GM19455 (cell line): Measurements from ENCODE around the gene EIF5A.

Source experiments
- ATAC-seq: cut with Tn5 transposase; IDR thresholded peaks from one replicate; pipeline ENCODE4 v1.9.1; 2021; ENCODE audit not compliant: unreplicated experiment

Gene EIF5A

GRCh38 chr17:7306911-7307685, at the start of gene EIF5A:
TSS of gene EIF5A (plus strand) at chr17:7307628. CDS start at chr17:7309636, 2,008 bp downstream.
- ATAC-seq, result peak; percentile 61

DNA sequence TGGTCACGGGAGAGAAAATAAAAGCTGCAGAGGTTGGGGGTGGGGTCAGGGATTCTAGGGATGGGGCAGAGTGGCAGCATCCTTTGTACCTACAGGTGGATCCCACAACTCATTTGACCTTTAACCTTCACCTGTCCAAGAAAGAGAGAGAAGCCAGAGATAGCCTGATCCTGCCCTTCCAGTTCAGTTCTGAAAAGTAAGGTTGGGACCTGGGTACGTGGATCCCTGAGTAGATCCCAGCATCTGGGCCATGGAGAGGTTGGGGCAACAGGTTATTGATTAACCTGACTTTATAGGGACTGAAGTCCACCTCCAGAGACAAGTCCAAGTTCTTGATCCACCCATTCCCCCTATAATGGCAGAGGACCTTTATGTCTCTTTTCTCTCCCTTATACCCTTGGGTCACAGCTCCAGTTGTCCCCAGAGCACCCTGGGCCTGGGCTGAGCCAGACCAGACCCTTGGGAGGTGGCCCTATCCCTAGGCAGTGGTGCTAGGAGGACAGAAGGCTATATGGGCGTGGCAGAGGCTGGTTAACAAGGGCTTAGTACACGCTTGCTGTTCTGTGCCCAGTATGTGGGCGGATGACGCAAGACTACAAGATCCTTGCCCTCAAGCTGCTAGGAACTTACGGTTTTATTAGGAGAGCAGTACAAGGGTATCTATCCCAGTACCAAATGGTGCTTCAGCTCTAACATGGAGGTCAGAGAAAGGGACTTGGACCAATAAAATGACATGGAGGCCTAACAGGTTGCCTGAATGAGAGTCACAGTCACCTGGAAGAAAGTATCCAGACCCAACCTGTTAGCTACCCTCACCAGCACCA, 48.5 kb upstream of the EIF5A start:
- ATAC-seq, result no peak

DNA sequence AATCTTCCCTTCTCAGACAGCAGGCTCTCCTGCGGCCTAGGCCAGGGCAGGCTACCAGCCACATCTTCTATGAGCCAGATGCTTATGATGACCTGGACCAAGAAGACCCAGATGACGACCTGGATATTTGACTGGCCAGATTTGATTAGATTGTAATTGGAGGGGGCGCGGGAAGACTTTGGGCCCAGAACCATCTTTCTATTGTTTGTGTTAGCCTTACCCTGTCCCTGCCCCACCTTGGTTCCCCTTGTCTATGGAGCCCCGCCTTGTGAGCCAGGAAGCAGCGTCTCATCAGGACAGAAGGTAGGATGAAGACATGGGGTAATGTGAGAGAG, 47.9 kb upstream of the EIF5A start:
- ATAC-seq, result no peak

DNA sequence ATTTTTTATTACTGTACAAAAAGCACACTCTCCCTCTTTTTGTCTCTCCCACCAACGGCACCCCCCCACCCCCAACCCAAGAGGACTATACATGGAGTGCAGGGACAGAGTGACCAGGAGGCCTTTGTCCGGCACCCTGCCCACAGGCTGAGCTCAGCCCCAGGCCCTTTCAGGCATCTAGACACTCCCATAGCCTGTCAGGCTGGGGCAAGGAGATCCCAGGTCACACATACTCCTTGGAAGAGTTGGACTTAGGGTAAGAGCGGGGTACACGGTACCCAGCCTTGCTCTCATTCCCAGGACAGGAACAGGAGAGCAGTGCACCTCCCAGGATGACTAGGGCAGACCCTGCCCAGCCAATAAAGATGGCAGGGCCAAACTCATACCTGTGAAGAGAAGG, 47.3 kb upstream of the EIF5A start:
- no peak for ATAC-seq

DNA sequence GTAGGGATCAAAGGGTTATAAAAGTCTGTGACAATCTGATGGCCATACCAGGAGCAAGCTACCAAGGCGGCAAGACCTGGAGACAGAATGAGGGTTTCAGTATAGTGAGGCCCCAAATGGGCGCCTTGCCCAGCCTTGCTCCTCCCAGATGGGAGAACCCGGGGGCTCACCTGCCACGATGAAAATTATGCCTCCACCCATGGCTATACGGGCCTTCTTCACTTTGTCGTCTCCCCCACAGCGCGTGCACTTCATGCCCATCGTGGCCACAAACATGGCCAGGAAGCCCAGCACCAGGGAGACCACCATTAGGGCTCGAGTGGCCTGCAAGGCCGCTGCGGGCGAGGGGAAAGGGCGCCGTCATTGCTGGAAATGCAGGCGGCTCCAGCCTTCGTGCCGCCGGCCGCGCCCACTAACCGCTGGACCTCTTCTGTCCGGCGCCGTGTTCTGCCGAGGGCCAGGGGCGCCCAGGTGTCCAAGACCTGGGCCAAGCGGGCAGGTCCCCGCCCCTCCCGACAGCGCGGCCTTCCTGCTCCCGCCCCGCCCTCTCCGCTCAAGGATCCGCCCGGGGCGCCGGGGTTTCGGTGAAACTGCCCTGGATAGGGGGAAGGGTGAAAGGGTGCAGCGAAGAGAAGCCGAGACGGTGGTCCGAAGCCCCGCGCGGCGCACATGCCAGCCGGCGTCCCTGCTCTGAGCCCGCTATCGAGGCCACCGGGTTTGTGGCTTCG, 46.6 kb upstream of the EIF5A start:
- no peak for ATAC-seq

DNA sequence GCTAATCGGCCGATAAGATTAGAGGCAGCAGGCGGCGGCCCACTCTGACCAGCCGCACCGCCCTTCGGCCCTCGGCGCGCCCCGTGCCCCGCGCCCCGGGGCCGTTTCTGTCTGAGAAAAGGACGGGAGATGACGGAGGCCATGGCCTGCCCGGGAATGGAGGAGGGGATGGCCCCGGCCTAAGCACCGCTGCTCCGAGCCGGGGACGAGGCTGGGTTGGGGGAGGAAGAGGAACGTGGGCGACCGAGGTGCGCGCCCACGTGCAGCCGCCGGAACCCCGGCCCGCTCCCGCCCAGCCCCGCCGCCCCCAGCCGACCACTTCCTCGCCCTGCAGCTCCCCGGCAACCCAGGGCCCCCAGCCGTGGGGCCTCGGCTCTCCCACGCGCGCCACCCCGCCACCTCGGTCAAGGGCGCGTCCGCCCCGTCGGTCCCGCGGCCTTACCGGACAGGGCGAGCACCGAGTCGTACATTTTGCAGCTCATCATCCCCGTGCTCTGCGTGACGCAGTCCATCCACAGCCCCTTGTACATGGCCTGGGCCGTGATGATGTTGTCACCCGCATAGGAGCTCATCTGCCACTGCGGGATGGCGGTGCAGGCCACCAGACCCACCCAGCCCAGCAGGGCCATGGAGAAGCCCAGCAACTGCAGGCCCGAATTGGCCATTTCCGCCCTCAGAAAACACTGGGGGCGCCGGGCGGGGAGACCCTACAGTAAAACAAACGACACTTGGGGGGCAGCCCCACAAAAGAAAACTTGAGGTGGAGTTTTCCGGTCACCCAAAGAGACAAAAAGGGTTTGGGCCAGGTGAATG, 45.8 kb upstream of the EIF5A start:
- no peak for ATAC-seq

DNA sequence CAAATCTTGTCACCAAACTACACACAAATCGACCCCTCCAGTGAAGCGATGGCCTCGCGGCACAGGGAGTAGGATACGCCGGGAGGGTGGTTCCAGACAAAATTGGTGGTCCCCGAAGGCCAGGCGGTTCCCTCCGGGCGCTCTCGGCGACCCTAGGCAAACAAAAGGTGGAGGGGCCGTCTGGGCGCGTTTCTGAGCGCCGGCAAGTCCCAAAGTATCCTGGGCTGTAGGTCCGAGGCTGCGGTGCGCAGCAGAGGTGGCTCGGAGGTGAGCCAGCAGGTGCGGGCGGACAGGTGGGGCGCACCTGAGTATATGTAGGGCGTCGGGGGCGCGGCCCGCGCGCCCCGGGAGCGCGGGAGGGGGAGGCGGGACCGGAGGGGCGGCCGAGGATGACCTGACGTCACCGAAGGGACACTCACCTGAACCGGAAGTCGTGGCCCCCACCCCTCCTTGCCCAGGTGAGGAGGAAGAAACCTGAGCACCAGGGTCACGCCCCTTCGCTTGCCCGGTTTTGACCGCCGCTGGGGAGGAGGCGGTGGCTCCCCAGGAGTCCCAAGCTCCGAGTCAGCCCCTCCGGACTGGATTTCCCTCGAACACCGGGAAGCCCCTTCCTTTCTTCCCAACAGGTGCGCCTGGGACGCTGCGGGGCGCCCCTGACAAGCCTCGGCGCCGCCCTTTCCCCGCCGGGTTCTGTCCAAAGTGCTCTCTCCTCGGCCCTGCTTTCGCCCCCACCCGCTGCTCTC, 45.1 kb upstream of the EIF5A start, which contains the start of gene CLDN7:
TSS of gene CLDN7 (minus strand) at position 287 of the 743 bp plus-strand sequence. CDS start 435 bp downstream, outside the sequence.
- no peak for ATAC-seq

GRCh38 chr17:7262935-7263800, 44.3 kb upstream of the EIF5A start:
- no peak for ATAC-seq

DNA sequence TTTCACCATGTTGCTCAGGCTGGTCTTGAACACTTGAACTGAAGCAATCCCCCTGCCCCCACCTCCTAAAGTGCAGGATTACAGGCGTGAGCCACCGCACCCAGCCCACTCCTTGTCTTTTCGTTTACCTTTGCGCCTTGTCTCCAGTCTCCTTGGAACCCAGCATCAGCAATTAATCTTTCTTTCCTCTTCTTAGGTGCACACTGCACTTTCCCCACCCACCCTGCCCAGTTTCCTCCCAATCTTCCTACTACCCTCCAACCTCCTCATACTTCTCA, 43.7 kb upstream of the EIF5A start:
- no peak for ATAC-seq

GRCh38 chr17:7266784-7267183, 40.6 kb upstream of the EIF5A start:
- no peak for ATAC-seq

GRCh38 chr17:7279448-7279847, 28.0 kb upstream of the EIF5A start:
- no peak for ATAC-seq

DNA sequence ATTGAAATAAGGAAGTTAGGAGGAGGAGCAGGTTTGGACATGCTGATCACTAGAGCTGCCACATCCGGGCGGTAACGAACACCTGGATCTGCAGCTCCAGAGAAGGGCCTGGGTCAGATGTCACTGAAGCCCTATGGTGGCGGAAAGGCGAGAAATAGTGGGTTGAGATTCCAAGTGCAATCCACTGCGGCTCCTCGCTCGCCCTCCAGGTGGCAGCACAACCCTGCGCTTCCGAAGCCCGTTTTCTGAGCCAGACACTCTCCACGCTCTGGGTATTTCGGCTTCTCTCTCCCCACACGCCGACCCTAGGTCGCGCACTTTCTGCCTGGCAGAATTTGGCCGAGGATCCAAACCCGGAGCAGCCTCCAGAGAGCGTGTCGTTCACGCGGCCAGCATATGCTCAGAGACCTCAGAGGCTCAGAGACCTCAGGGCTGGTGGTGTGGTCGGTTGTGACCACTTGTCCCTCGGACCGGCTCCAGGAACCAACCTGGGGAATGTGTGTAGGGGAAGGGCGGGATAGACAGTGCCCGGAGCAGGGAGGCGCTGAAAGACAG, 26.8 kb upstream of the EIF5A start:
- ATAC-seq, result peak; percentile 54

- no peak for ATAC-seq
Observed at GRCh38 chr17:7281074-7281952, 26.1 kb upstream of the EIF5A start, which contains the start of gene SLC2A4. TSS of gene SLC2A4 (plus strand) at chr17:7281718. CDS start at chr17:7281935, 217 bp downstream.

- ATAC-seq, result no peak
Observed at GRCh38 chr17:7281953-7282751, 25.3 kb upstream of the EIF5A start.

DNA sequence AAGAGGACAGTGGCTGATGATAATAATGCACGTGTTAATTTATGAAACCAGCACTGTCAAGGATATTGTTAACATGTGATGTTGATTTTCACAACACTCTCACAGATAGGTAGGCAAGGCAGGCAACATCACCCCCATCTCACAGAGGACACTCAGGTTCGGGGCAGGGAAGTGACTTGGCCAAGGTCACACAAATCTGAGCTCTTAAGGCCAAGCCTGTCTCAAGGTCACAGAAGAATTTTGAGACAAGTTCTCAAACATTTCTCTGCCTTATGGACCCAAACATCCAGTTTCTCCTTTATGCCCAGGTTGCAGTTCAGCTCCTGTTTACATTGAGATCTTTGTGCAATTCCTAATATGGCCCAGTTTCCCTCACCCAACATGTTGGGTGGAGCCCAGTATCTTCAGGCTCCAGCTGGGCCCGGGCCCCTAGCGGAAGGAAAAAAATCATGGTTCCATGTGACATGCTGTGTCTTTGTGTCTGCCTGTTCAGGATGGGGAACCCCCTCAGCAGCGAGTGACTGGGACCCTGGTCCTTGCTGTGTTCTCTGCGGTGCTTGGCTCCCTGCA, 24.6 kb upstream of the EIF5A start:
- no peak for ATAC-seq

DNA sequence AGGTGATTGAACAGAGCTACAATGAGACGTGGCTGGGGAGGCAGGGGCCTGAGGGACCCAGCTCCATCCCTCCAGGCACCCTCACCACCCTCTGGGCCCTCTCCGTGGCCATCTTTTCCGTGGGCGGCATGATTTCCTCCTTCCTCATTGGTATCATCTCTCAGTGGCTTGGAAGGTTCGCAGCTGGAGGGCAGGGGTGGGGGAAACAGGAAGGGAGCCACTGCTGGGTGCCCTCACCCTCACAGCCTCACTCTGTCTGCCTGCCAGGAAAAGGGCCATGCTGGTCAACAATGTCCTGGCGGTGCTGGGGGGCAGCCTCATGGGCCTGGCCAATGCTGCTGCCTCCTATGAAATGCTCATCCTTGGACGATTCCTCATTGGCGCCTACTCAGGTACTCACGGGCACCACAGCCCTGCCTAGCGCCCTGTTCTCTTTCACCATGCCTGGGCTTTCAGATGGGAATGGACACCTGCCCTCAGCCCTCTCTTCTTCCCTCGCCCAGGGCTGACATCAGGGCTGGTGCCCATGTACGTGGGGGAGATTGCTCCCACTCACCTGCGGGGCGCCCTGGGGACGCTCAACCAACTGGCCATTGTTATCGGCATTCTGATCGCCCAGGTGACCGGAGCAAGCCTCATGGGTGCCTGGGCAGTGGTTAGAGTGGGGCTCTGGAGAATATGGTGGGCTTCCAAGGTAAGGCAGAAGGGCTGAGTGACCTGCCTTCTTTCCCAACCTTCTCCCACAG, 23.8 kb upstream of the EIF5A start:
- ATAC-seq, result no peak
